ENCODE measurements around the gene OR4C3.

- TF ChIP-seq CTCF (IDR thresholded peaks at IDR 0.05; ENCODE audit: low read depth, low read length) (peak; percentile 97), EZH2phosphoT487 (IDR thresholded peaks at IDR 0.05; ENCODE audit: low read depth) (no peak)
Measured at GRCh38 chr11:48307760-48308386, 16.8 kb upstream of the OR4C3 start.
